SIG-M5 treated with dmso at 0.1 percent for 504 hours (cell line): Measurements from ENCODE around the gene ADRA2C.

ENCODE experiments used
- DNase-seq: peaks from one replicate; lab custom pipeline; 2025; ENCODE audit not compliant: unreplicated experiment; lab: John Stamatoyannopoulos, UW

The ADRA2C gene

GRCh38 chr4:3732076-3733028 lies 33.8 kb upstream of the ADRA2C start:
- DNase-seq, result no peak

GRCh38 chr4:3733195-3733594 lies 33.0 kb upstream of the ADRA2C start:
- DNase-seq, result no peak

GRCh38 chr4:3735196-3735595 lies 31.0 kb upstream of the ADRA2C start:
- no peak for DNase-seq

GRCh38 chr4:3736290-3736689 lies 29.9 kb upstream of the ADRA2C start:
- no peak for DNase-seq

DNA sequence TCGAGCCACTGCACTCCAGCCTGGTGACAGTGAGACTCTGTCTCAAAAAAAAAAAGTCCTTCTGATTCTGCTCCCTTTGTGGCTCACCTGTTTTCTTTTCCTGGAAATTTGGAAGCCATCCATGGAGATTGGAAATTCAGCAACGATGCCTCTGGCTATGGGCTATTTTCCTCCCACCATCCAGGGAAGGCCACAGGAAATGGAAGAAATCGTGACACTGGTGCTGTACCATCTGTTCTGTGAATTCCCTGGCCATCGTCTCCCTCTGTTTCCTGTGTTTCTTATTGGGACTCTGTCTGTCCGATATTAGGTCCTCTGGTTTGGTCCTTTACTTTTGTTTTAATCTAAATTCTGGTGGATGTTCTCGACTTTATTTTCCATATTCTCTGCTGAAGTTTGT lies 29.4 kb upstream of the ADRA2C start:
- DNase-seq, result no peak

DNA sequence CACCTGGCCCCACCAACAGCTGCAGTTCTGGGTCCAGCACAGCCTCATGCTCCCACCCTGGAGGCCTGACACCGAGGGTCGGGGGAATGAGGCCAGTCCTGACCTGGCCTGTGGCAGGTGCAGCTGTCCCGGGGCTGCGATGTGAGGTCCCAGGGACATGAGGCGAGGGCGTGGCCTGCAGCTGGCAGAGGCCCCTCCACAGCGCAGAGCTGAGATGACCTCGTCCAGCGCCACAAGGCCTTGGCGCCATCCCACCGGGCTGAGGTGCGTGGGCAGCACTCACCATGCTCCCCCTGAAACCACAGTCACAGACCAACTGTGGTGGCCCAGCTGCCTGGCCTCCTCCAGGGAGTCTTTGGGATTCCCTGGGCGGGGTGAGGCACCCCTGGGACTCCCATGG lies 26.6 kb upstream of the ADRA2C start:
- DNase-seq, result no peak

DNA sequence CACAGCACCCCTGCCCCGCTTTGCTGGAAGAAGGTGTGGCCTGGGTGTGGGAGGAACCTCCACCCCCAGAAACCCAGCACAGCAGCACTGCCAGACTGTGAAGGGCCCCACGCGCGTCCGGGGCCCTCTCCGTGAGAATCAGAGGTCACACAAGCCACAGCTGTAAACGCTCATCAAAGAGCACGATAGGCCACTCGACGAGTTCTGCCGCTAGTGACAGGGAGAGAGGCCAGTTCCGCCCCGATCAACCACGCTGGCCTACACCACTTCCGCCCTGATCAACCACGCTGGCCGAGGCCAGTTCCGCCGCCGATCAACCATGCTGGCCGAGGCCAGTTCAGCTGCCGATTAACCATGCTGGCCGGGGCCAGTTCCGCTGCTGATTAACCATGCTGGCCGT lies 25.9 kb upstream of the ADRA2C start:
- no peak for DNase-seq

GRCh38 chr4:3741217-3742011 lies 24.8 kb upstream of the ADRA2C start:
- DNase-seq, result no peak

GRCh38 chr4:3742610-3743009 lies 23.6 kb upstream of the ADRA2C start:
- DNase-seq, result no peak

- no peak for DNase-seq
Measured at GRCh38 chr4:3744232-3744631, 22.0 kb upstream of the ADRA2C start.

GRCh38 chr4:3744901-3745300 lies 21.3 kb upstream of the ADRA2C start:
- DNase-seq, result no peak

- no peak for DNase-seq
Measured at GRCh38 chr4:3745886-3746656, 20.1 kb upstream of the ADRA2C start.

DNA sequence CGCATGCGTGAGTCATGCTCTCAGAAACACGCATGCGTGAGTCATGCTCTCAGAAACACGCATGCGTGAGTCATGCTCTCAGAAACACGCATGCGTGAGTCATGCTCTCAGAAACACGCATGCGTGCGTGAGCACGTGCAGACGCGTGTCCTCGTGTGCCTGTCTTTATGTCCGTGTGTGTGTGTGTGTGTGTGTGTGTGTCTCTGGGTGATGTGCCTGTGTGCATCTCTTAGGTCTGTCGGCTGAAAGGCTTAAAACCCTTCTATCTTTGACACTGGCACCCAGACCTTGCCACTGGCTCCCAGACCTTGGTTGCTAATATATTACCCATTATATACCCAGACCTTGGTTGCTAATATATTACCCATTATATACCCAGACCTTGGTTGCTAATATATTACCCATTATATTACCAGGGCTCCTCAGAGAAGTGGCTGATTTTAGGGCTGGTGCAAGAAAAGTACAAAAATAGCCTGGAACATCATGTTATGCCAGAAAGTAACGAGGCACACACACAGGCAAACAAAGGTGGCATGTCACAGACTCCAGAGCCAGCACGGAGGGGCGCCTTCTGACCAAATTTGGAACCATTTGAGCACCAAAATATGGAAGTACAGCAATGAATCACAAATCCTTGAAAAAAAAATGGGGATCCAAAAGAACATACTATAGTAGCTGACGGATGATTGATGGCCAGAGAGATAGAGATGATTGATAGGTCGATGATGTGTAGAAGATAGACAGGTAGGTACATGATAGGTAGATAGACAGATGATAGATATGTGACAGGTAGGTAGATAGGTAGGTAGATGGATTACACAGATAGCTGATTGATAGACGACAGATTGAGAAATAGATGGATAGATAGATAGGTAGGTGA lies 19.2 kb upstream of the ADRA2C start:
- no peak for DNase-seq

GRCh38 chr4:3747581-3747904 lies 18.6 kb upstream of the ADRA2C start:
- DNase-seq, result no peak

DNA sequence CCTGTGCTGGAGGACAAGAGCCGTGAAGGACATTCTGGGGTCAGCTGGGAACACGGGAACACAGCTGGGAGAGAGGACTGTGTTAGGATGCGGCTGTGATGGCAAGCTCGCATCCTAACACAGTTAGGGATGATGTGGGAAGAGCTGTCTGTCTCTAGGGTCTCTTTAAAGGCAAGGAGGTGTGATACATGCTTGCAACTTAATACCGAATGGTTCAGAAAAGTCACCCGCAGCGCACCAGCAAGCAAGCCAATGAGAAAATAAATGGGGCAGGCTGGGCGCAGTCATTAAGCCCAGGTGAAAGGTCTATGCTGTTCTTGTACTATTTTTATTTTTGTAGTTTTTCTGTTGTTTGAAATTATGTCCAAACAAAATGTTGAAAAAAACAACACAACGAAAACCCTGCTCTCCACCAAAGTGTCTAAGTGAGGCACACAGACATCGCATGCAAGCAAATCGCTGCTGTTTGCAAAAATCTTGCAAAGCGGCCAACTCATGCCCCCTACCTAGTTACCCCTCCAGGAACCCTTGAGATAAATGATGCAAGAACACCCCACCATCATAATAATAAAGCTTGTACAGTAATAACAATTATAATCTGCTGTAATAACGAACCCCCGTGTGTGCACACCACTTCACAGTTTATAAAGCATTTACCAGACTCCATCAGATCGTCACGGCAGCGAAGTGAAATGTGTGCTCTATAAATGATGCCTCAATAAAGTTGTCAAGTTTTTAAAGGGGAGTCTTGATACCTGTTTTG lies 17.9 kb upstream of the ADRA2C start:
- DNase-seq, result no peak

DNA sequence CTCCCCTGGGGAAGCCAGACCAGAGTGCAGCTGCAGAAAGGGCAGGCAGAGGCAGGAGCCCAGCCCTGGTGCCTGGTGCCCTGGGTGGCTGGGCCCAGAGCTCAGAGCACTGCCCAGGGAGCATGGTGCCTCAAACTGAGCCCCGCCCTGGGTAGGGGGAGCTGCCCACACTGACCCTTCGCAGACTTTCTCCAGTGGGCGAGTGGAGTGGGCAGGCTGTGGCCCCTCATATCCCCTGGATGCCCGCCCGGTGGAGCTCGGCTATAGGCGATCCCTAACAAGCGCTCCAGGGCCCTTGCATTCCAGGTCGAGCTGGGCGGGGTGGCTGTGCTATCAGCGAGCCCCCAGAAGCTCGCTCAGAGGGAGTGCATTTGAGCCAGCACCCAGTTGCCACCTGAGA lies 17.1 kb upstream of the ADRA2C start:
- DNase-seq, result no peak

GRCh38 chr4:3750334-3750733 lies 15.9 kb upstream of the ADRA2C start:
- no peak for DNase-seq

DNA sequence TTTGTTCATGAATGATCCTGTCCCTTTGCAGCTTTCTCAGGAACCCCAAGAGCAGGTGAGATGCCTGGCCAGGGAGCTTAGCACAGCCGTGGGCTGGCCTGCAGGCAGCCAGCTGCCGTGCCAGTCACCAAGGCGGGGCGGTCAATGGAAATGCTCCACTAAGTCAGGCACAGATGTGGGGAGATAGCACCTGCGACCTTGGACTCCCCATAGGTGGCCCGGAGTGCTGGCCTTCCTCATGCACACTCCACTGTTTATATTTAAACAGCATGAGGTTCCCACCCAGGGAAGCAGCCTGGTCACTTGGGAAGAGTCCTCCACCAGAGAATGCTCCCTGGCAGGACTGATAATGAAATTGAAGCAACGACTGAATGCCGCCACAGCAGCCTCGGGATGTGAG lies 14.2 kb upstream of the ADRA2C start:
- no peak for DNase-seq

DNA sequence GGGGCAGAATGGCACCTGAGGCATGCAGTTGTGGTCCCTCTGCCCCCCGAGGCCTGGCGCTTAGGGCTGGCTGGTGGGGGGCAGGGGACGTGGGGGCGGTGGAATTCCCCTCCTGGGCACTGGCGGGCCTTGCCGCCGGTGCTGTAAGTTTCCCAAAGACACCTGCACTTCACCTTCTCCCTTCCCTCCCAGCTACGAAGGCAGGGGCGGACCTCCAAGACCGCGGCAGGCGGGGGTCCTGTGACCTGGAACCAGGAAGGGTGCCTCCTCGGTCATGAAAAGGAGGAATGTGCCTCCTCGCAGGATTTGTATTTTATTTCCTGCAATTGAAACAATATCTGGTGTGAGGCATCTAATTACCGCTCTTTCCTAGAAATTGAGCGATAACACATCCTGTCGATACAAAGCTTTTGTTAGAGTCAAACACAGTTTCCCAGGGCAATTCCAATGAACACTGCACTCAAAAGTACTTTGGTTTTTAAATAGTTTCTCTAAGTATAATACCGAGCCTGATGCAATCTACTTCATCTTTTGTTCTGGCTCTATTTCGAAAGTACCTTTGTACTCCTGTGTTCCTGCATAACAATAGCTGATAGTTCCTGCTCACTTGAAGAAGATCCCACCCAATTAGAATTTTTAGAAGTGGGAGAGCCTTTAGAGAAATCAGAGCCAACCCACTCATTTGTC lies 12.3 kb upstream of the ADRA2C start:
- no peak for DNase-seq
